Prostate gland (tissue), 2 donors: Measurements from ENCODE around the gene UQCRQ. TPM values are rescaled to one million over a fixed set of nuclear protein-coding genes. Genes with fewer than 3 reads are reported as not detected.
"Not testable (repeated sequence)": the region's sequence is repeated elsewhere in the genome, so short reads cannot be mapped to it uniquely, and the experiment has no call there.

Experiments used
- DNase-seq: peaks from one replicate; pipeline ENCODE4 v3.0.0-alpha.2; 2019; ENCODE audit warnings: low spot score
- H3K27ac ChIP-seq, 2 donors: fragments of 200-600 bp; sonication (generic); 2 replicates each; pipeline ENCODE4 v1.5.1; 2017 to 2019
- H3K27me3 ChIP-seq: fragments of 200-600 bp; sonication (generic); replicated peaks from 2 replicates; pipeline ENCODE4 v1.5.1; 2019; ENCODE audit not compliant: insufficient read depth
- H3K36me3 ChIP-seq, 2 donors: fragments of 200-600 bp; sonication (generic); 1 replicate in 1 of 2; 2 replicates in 1 of 2; pipeline versions ENCODE4 v1.5.1 to v1.8.1; 2017 to 2019
- H3K4me1 ChIP-seq: fragments of 200-600 bp; sonication (generic); replicated peaks from 2 replicates; pipeline ENCODE4 v1.5.1; 2019
- H3K4me3 ChIP-seq, 2 donors: fragments of 200-600 bp; sonication (generic); 2 replicates each; pipeline ENCODE4 v1.5.1; 2017 to 2019
- H3K9me3 ChIP-seq: fragments of 200-600 bp; sonication (generic); 2 replicates; pipeline ENCODE4 v1.5.1; 2017
- CTCF ChIP-seq, 4 experiments: fragments of 200-600 bp in 2 of 4; fragments of 450-650 bp in 2 of 4; sonication (generic) in 2 of 4; IDR thresholded peaks; 1 replicate in 3 of 4; 2 replicates in 1 of 4; pipeline ENCODE4 v1.5.1; 2016 to 2019; ENCODE audit warnings: antibody characterized with exemption in 4 of 4, mild to moderate bottlenecking in 2 of 4, moderate library complexity in 2 of 4
- POLR2A ChIP-seq: fragments of 450-650 bp; IDR thresholded peaks from one replicate; pipeline ENCODE4 v1.6.1; 2016; ENCODE audit warnings: antibody characterized with exemption, mild to moderate bottlenecking
- POLR2AphosphoS5 ChIP-seq: sonication (generic); formaldehyde crosslinking; IDR thresholded peaks from one replicate; pipeline ENCODE4 v1.6.1; 2017; ENCODE audit warnings: antibody characterized with exemption
- WGBS: methylation state at CpG from one replicate; pipeline ENCODE4 v1.1.5; 2018; 5-methylcytosine and 5-hydroxymethylcytosine counted together
- intact Hi-C: fragments of 100-400 bp; cut with DNase I; formaldehyde crosslinking; loops from one replicate; pipeline ENCODE4 v1.14.2; 2022
- total RNA-seq, 2 donors: library from RNA; depleted of rRNA; stranded (reverse); fragments of >200 nt; gene quantifications; one replicate each; pipeline ENCODE4 v1.1.0, GENCODE V29; 2016

The UQCRQ gene
- total RNA-seq, 2 donors from 2014 or later: 201 to 223 TPM

GRCh38 chr5:132849347-132849746, 17.1 kb upstream of the UQCRQ start:
- no peak overlapping the region for H3K4me3 ChIP-seq
- H3K4me1 ChIP-seq: no peaks in the 10 kb centered on the region
- DNase-seq: no peak
- 18% methylated on average over 1 of the region's 1 CpG for WGBS
- H3K36me3 ChIP-seq: no peaks in the 10 kb centered on the region
- TF ChIP-seq POLR2AphosphoS5 (peak; percentile 6), POLR2A (no peak)
- no peak overlapping the region for H3K27ac ChIP-seq
- intact Hi-C loops: no loop called here
- no peaks in the 10 kb centered on the region for H3K9me3 ChIP-seq
- no peaks in the 10 kb centered on the region for H3K27me3 ChIP-seq

- intact Hi-C loops: no loop called here
- 69% methylated on average over 2 of the region's 2 CpGs for WGBS
- Histone ChIP-seq H3K9me3 (no peaks in the 10 kb centered on the region), H3K4me3 (no peak overlapping the region), H3K27ac (peak overlapping the region in 1 of 2 donors; percentile 13), H3K4me1 (no peaks in the 10 kb centered on the region), H3K36me3 (no peaks in the 10 kb centered on the region), H3K27me3 (no peaks in the 10 kb centered on the region)
- TF ChIP-seq POLR2AphosphoS5 (no peak), POLR2A (no peak), CTCF (IDR thresholded peaks at IDR 0.05) (no peak)
- DNase-seq: no peak
Observed at GRCh38 chr5:132850066-132850465, 16.4 kb upstream of the UQCRQ start.

GRCh38 chr5:132853323-132853722, 13.1 kb upstream of the UQCRQ start:
- H3K4me3 ChIP-seq: no peak overlapping the region
- H3K27ac ChIP-seq: peak overlapping the region; percentile 15 to 60
- 69% methylated on average over 3 of the region's 3 CpGs for WGBS
- no peaks in the 10 kb centered on the region for H3K9me3 ChIP-seq
- intact Hi-C loops: no loop called here
- H3K4me1 ChIP-seq: no peaks in the 10 kb centered on the region
- no peaks in the 10 kb centered on the region for H3K36me3 ChIP-seq
- DNase-seq: no peak
- H3K27me3 ChIP-seq: no peaks in the 10 kb centered on the region
- TF ChIP-seq POLR2AphosphoS5 (peak; percentile 59), POLR2A (no peak)

- Histone ChIP-seq H3K4me3 (no peak overlapping the region), H3K27me3 (no peaks in the 10 kb centered on the region), H3K9me3 (no peaks in the 10 kb centered on the region), H3K27ac (peak overlapping the region; percentile 15 to 60), H3K4me1 (no peaks in the 10 kb centered on the region), H3K36me3 (no peaks in the 10 kb centered on the region)
- no peak for DNase-seq
- TF ChIP-seq CTCF (IDR thresholded peaks at IDR 0.05) (no peak), POLR2AphosphoS5 (no peak), POLR2A (no peak)
- intact Hi-C loops: no loop called here
- WGBS: 24% methylated on average over 1 of the region's 1 CpG
Observed at GRCh38 chr5:132853790-132854189, 12.7 kb upstream of the UQCRQ start.

GRCh38 chr5:132854301-132854700, 12.1 kb upstream of the UQCRQ start:
- peak overlapping the region; percentile 2 to 60 for H3K27ac ChIP-seq
- H3K9me3 ChIP-seq: no peaks in the 10 kb centered on the region
- no peaks in the 10 kb centered on the region for H3K27me3 ChIP-seq
- H3K4me3 ChIP-seq: no peak overlapping the region
- intact Hi-C loops: no loop called here
- TF ChIP-seq CTCF (IDR thresholded peaks at IDR 0.05) (no peak), POLR2A (no peak)
- no peak for DNase-seq
- 22% methylated on average over 3 of the region's 3 CpGs for WGBS
- no peaks in the 10 kb centered on the region for H3K36me3 ChIP-seq
- no peaks in the 10 kb centered on the region for H3K4me1 ChIP-seq

- H3K4me1 ChIP-seq, H3K9me3 ChIP-seq, H3K27me3 ChIP-seq, intact Hi-C loops, H3K27ac ChIP-seq, H3K4me3 ChIP-seq, DNase-seq, H3K36me3 ChIP-seq: not testable (repeated sequence)
- WGBS: 97% methylated on average over 5 of the region's 5 CpGs
Observed at GRCh38 chr5:132854992-132855391, 11.4 kb upstream of the UQCRQ start.
